HL-60 (cell line): Measurements from ENCODE around the gene CRIP2.

ENCODE experiments used
- DNase-seq, 2 experiments: peaks; one replicate each; pipeline ENCODE4 v3.0.0-alpha.2; 2010 to 2020; ENCODE audit warnings: low read depth in 1 of 2, low spot score in 1 of 2
- H3K27ac ChIP-seq: fragments of 250-450 bp; sonication (Bioruptor Pico); replicated peaks from 2 replicates; pipeline ENCODE4 v1.5.1; 2020; ENCODE audit warnings: mild to moderate bottlenecking, moderate library complexity
- H3K27me3 ChIP-seq: fragments of 250-450 bp; sonication (Bioruptor Pico); 2 replicates; pipeline ENCODE4 v1.5.1; 2021; ENCODE audit warnings: mild to moderate bottlenecking, moderate library complexity; ENCODE audit not compliant: insufficient read depth, poor library complexity, severe bottlenecking
- H3K4me3 ChIP-seq: replicated peaks from 2 replicates; pipeline ENCODE4 v1.5.1; 2011; ENCODE audit warnings: mild to moderate bottlenecking, control low read depth, low read length; ENCODE audit not compliant: insufficient read depth
- GABPA ChIP-seq: IDR thresholded peaks from 2 replicates; pipeline ENCODE4 v1.6.1; 2012; ENCODE audit warnings: low read depth
- POLR2AphosphoS5 ChIP-seq: IDR thresholded peaks from 2 replicates; pipeline ENCODE4 v1.6.1; 2012; ENCODE audit warnings: low read depth
- SPI1 ChIP-seq: IDR thresholded peaks from 2 replicates; pipeline ENCODE4 v1.6.1; 2012; ENCODE audit warnings: low read depth, mild to moderate bottlenecking, borderline replicate concordance
- TF ChIP-seq, protein P1 (sequence below): IDR thresholded peaks from 2 replicates; pipeline ENCODE4 v1.6.1; 2012; ENCODE audit warnings: low read depth; ENCODE audit not compliant: insufficient replicate concordance
- TF ChIP-seq, protein P2 (sequence below): IDR thresholded peaks from one replicate; pipeline ENCODE4 v1.5.1; 2011; ENCODE audit warnings: low read length, control low read depth, inconsistent platforms; ENCODE audit not compliant: insufficient read depth

The CRIP2 gene

DNA sequence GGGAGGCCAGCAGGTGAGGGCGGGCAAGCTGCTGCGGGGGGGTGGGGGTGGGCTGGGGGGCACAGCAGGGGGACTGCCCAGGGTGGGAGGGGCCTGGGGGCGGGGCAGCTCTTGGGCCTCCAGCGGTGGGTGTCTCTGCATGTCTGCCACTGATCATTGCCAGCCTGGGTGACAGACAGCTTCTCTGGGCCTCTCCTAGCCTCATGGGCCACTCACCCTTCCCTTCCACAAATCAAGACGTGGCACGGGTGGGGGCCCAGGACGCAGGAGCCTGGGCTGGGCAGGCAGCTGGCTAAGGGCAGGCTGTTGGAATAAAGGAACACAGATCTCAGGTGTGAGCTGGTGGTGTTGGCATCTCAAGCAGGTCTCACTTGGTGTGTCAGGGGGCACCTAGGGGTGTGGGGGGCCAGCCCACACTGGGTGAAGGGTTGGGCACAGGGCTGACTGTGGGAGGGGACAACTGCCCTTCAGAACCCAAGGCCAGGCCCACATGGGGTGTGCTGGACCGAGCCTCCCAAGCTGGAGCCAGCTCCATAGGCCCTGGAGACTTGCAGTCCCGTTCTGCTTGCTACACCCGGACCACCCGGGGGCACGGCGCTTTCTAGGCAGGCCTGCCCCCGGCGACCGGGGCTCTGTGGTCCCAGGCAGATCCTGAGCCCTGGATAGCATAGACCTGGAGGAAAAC lies 19.4 kb downstream of the CRIP2 start:
- no peak overlapping the region for H3K27ac ChIP-seq
- no peak for DNase-seq
- TF ChIP-seq, protein P1, sequence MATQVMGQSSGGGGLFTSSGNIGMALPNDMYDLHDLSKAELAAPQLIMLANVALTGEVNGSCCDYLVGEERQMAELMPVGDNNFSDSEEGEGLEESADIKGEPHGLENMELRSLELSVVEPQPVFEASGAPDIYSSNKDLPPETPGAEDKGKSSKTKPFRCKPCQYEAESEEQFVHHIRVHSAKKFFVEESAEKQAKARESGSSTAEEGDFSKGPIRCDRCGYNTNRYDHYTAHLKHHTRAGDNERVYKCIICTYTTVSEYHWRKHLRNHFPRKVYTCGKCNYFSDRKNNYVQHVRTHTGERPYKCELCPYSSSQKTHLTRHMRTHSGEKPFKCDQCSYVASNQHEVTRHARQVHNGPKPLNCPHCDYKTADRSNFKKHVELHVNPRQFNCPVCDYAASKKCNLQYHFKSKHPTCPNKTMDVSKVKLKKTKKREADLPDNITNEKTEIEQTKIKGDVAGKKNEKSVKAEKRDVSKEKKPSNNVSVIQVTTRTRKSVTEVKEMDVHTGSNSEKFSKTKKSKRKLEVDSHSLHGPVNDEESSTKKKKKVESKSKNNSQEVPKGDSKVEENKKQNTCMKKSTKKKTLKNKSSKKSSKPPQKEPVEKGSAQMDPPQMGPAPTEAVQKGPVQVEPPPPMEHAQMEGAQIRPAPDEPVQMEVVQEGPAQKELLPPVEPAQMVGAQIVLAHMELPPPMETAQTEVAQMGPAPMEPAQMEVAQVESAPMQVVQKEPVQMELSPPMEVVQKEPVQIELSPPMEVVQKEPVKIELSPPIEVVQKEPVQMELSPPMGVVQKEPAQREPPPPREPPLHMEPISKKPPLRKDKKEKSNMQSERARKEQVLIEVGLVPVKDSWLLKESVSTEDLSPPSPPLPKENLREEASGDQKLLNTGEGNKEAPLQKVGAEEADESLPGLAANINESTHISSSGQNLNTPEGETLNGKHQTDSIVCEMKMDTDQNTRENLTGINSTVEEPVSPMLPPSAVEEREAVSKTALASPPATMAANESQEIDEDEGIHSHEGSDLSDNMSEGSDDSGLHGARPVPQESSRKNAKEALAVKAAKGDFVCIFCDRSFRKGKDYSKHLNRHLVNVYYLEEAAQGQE, result no peak
- no peak for TF ChIP-seq GABPA
- no peak for TF ChIP-seq SPI1
- TF ChIP-seq, protein P2, sequence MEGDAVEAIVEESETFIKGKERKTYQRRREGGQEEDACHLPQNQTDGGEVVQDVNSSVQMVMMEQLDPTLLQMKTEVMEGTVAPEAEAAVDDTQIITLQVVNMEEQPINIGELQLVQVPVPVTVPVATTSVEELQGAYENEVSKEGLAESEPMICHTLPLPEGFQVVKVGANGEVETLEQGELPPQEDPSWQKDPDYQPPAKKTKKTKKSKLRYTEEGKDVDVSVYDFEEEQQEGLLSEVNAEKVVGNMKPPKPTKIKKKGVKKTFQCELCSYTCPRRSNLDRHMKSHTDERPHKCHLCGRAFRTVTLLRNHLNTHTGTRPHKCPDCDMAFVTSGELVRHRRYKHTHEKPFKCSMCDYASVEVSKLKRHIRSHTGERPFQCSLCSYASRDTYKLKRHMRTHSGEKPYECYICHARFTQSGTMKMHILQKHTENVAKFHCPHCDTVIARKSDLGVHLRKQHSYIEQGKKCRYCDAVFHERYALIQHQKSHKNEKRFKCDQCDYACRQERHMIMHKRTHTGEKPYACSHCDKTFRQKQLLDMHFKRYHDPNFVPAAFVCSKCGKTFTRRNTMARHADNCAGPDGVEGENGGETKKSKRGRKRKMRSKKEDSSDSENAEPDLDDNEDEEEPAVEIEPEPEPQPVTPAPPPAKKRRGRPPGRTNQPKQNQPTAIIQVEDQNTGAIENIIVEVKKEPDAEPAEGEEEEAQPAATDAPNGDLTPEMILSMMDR, result no peak
- no peak for TF ChIP-seq POLR2AphosphoS5

DNA sequence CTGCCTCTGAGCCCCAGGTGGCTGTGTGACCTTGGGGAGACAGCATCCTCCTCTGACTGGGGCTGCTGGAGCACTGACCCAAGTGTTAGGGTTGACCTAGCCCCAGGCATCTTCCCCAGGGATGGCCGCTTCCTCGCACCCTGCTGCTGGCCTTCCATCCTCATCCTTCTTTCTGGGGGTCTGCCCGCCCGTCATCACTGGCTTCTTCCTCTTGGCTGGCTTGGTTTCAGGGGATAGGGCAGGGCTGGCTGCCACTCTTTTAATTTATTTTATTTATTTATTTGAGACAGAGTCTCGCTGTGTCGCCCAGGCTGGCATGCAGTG lies 19.9 kb downstream of the CRIP2 start:
- DNase-seq, result no peak
- Histone ChIP-seq H3K4me3 (no peak overlapping the region), H3K27ac (no peak overlapping the region), H3K27me3 (no peaks in the 10 kb centered on the region)
- TF ChIP-seq, protein P2, result no peak
- TF ChIP-seq SPI1 (no peak), GABPA (no peak), POLR2AphosphoS5 (no peak)
- TF ChIP-seq, protein P1, result no peak

More for the DNA sequence above, 19.4 kb downstream of the CRIP2 start:
- Histone ChIP-seq H3K27me3 (no peaks in the 10 kb centered on the region), H3K4me3 (no peak overlapping the region)

DNA sequence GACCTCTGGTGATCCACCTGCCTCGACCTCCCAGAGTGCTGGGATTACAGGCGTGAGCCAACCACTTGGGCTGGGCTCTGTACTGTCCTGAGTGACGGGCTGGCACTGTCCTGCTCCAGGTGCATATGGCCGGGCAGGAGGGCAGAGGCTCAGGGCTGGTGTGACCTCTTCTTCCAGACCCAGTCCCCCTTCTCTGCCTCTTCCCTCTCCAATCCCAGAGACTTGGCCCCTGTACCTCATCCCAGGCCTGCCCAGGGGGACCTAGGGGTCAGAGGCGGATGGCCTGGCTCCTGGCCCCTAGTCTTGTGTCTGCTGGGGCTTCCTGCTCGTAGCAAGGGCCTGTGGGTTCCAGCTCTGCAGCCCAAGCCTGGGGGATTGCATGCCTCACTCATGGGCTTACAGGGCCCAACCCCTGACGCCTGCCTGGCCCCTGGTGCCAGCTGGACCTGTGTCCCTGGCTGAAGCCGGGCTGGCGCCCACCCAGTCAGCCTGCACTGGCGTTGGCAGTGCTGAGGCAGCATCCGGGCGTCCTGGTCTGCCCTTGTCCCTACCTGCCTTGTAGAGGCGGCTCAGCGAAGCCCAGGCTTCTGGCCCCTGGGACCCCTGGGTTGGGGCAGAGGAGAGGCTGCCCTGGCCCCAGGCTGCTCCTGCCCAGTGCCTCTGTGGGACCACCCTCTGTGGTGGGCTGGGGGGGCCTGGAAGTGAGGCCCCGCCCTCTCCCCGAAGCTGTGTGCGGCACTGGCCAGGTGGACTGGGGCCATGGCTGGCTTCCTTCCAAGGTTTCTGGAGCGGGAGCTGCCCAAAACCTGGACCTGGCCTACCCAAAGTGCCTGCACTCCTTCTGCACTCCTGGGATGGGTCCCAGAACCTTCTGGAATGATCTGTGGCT lies 20.7 kb downstream of the CRIP2 start:
- Histone ChIP-seq H3K4me3 (no peak overlapping the region), H3K27me3 (no peaks in the 10 kb centered on the region), H3K27ac (no peak overlapping the region)
- DNase-seq, result no peak
- TF ChIP-seq, protein P2, result no peak
- TF ChIP-seq, protein P1, result no peak
- TF ChIP-seq GABPA (no peak), POLR2AphosphoS5 (no peak), SPI1 (no peak)
